Caki2 (cell line): ENCODE measurements around the gene C3. TPM values are rescaled to one million over a fixed set of nuclear protein-coding genes. Genes with fewer than 3 reads are reported as not detected.

Experiments
- DNase-seq: peaks from one replicate; pipeline ENCODE4 v3.0.0-alpha.2; 2015; ENCODE audit warnings: low read depth
- in situ Hi-C: cut with HindIII; loops from 2 replicates; pipeline ENCODE4 v1.10.0; 2016; ENCODE audit warnings: low sequenced_read_pairs, low pct_unique_long_range_greater_than_20kb, mixed read lengths
- total RNA-seq: library from RNA; depleted of rRNA; stranded (reverse); fragments of >200 nt; shearing (Covaris generic); gene quantifications from 2 replicates; pipeline ENCODE4 v1.2.3, GENCODE V29; 2014; ENCODE audit warnings: low replicate concordance

Gene C3
- total RNA-seq, 1 experiment from 2014 or later = 4.0 TPM

DNA sequence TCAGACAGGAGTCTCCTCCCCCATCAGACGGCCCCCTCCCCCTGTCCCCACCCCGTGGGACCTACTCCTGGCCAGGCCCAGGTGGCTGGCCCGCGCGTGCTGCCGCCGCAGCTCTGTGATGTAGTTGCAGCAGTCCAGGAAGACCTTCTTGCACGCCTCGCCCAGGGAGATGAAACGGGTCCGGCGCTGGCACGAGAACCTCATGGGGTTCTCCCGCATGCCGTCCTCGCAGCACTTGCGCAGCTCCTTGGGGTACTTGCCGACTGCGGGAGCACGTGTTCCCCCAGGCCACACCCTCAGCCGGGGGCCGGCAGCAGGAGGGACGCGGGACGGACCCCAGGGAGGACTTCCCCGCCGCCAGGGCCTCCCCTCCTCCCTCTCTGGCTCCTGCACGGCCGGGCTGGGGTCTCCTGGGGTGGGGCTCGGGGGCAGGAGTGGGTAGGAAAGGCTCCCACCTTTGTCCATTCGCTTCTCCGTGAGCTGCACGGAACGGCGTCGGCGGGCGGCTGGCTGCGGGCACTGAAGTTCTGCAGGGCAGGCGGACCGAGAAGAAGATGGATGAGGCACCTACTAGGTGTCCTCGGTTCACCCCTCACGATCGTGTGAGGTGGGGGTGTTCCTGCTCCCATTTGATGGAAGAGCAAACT lies 13.3 kb downstream of the C3 start:
- in situ Hi-C loops = no loop called here
- no peak for DNase-seq

DNA sequence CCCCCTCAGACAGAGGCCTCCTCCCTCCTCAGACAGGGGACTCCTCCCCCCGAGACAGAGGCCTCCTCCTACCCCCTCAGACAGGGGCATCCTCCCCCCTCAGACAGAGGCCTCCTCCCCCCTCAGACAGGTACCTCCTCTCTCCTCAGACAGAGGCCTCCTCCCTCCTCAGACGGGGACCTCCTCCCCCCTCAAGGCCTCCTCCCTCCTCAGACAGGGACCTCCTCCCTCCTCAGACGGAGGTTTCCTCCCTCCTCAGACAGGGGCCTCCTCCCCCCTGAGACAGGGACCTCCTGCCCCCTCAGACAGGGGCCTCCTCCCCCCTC lies 13.9 kb downstream of the C3 start:
- no peak for DNase-seq
- in situ Hi-C loops = no loop called here

DNA sequence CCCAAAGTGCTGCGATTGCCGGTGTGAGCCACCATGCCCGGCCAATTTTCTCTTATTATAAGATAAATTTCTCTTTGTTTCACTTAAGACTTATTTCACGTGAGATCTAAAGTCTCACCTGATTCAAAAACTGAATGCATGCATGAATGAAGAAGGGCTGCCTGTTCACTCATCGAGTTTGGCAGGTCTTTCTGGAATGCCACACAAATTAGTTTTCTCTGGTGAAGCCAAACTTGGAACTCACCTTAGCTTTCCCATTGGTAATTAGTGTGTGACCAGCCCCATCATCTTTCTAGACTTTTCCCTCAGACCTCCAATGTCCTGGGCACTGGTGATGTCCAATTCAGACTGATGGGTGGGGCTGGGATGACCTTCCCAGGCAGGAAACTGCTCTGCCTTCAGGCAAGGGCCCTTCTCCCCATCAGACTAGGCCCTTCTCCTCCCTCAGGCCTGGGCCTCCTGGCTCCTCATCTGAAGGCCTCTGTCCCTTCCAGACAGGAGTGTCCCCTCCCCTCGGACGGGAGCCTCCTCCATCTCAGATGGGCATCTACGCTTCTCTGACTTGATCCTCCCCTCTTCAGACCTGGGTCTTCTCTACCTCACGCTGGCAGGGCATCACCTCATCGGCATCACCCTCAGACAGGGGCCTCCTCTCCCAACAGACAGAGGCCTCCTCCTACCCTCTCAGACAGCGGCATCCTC lies 14.4 kb downstream of the C3 start:
- DNase-seq = no peak
- in situ Hi-C loops = no loop called here

DNA sequence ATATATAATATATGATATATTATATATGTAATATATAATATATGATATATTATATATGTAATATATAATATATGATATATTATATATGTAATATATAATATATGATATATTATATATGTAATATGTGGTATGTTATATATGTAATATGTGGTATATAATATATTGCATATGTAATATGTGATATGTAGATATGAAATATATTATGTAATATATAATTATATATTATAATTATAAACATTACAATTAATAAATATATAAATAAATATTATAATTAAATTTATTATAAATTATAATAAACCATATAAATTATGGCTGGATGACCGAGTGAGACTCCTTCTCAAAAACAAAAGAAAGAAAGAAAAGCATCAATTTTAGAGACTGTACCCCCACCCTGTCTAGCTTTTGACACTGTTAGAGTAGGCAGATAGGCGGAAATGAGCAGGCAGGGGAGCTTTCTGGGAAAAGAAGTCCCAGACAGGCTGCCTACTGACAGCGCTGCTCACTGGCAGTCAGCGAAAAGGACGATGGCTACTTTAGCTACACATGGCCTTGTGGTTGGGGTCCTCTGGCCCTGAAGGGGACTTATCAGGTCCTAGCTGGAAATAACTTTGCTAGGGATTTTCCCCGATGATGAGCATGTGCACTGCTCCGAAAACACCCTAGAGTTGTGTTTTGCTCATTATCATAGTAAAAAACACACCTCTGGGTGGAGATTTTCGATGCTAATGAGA lies 19.7 kb downstream of the C3 start:
- DNase-seq = no peak
- in situ Hi-C loops = no loop called here

DNA sequence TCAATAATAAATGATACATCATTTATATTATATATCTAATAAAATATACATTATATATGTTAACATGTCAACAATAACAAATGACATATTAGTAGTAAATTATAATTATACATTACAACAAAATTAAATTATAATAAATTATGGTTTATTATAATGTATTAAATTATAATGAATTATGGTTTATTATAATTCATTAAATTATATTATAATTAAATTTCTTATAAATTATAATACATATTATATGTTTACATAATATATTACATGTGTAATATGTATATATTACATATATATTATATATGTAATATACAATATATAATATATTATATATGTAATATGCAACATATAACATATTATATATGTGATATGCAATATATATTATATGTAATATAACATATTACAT lies 20.5 kb downstream of the C3 start:
- in situ Hi-C loops = no loop called here
- no peak for DNase-seq

DNA sequence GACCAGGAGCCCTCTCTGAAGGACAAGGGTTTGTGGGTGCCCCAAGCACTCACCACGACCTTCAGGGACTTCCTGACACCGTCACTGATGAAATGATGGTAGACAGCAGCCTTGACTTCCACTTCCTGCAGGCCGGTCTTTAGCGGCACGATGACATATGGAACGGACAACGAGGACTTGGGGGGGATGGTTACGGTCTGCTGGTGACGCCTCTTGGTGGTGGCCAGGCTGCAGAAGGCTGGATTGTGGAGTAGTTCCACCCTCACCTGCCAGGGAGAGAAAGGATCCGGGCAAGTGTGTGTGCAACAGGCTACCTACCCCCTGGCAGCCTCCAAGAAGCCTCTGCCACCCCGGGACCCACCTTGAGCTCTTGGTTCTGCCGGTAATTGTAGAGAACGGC lies 23.2 kb downstream of the C3 start:
- in situ Hi-C loops = no loop called here

DNA sequence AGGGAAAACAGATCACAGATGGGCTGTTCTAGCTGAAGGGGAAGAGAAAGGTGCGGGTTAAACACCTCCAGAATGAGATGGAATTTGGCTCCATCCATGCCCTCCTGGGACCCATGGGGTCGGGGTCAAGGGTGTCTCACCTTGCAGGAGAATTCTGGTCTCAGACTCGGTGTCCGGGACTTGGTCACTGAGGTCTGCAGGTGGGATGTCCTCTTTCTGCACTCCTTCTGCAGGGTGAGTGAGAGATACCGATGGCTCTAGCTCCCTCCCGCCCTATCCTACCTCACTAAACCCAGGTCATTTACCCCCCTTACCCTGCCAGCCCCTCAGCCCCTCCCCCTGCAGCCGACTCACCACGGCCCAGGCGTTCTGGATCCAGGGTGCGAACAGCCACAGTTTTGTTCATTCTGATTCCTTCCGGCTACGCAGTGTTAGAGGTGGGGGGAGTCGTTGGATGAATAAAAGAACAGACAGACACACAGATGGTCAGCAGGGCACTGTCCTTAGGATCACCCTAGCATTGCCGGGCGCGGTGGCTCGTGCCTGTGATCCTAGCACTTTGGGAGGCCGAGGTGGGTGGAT lies 24.1 kb downstream of the C3 start:
- DNase-seq = no peak
- in situ Hi-C loops = no loop called here

More for the DNA sequence above, 23.2 kb downstream of the C3 start:
- no peak for DNase-seq

DNA sequence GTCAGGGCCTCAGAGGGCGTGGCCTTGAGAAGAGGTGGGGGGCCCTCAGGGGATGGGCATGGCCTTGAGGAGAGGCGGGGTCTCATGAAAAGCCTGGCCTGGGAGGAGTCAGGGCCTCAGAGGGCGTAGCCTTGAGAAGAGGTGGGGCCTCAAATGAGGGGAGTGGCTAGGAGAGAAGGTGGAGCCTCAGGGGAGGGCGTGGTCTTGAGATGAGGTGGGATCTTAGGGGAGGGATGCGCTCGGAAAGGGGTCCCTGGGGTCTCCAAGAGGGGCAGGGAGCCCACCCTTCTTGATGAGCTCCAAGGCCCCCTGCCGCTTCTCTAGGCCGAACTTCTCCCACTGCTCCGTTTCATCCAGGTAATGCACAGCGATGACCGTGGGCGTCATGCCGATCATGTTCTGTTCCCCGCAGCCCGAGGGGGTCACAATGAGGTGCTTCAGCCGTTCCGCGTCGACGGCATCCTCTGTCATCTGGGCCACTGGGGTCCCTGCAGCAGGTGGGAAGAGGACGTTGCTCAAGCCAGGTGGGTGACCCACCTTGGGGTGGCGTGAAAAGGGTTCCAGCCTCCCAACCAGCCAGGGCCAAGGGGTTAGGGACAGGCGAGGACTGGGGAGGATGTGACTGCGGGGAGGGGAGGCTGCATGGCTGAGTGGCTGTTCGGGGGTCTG lies 26.2 kb downstream of the C3 start:
- in situ Hi-C loops = no loop called here
- no peak for DNase-seq

DNA sequence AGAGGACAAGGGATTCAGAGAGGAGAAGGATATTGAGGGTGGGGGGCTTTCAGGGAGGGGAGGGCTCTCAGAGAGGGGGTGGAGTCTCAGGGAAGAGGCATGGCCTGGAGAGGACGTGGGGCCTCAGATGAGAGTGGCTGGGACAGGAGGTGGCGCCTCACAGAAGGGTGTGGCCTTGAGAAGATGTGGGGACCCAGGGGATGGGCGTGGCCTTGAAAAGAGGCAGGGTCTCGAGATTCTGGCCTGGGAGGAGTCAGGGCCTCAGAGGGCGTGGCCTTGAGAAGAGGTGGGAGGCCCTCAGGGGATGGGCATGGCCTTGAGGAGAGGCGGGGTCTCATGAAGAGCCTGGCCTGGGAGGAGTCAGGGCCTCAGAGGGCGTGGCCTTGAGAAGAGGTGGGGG lies 26.8 kb downstream of the C3 start:
- peak; percentile 29 for DNase-seq
- in situ Hi-C loops = no loop called here

DNA sequence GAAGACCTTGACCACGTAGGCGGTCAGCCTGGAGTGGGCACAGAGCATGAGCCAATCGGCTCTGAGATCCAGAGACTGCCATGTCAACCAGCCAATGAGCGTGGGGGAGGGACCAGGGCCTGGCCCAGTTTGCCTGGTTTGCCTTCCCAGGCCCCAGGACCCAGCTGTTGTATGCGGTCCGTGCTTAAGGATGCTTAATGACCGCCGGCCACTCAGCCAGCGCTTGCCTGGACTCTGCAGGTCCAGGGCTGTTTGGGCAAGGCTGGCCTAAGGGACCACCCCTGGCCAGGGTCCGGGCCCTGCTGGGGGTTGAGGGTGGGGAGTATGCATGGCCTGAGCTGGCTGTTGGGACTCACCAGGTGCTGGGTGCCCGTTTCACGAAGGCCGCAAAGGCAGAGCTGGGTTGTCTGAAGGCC lies 27.4 kb downstream of the C3 start:
- in situ Hi-C loops = no loop called here
- DNase-seq = no peak

DNA sequence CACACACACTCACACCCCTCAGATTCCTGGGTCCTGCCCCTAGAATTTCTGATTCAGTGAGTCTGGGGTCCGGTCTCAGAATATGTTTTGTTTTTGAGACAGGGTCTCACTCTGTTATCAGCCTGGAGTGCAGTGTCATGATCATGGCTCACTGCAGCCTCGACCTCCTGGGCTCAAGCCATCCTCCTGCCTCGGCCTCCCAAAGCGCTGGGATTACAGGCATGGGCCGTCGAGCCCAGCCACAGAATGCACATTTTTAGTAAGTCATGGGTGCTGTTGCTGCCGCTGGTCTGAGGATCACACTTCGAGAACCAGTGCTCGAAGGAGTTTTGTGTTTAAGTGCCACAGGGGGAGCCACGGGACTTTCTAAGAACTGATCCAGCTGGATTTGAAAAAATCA lies 28.4 kb downstream of the C3 start:
- in situ Hi-C loops = no loop called here
- DNase-seq = no peak

DNA sequence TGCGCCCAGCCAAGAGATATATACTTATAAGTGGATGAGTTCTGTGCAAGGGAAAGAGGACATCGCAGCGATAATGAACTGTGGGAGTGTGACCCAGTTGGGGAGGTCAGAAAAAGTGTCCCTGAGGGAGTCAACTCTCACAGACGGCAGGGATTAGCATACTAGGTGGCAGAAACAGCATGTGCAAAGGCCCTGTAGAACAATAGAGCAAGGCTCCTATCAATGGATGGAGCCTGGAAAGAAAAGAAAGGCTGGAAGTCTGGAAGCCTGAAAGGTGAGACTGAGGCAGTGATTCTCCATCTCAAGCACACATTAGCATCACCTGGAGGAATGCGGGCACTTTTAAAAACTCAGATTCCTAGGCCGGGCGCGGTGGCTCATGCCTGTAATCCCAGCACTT lies 29.1 kb downstream of the C3 start:
- DNase-seq = no peak
- in situ Hi-C loops = no loop called here

DNA sequence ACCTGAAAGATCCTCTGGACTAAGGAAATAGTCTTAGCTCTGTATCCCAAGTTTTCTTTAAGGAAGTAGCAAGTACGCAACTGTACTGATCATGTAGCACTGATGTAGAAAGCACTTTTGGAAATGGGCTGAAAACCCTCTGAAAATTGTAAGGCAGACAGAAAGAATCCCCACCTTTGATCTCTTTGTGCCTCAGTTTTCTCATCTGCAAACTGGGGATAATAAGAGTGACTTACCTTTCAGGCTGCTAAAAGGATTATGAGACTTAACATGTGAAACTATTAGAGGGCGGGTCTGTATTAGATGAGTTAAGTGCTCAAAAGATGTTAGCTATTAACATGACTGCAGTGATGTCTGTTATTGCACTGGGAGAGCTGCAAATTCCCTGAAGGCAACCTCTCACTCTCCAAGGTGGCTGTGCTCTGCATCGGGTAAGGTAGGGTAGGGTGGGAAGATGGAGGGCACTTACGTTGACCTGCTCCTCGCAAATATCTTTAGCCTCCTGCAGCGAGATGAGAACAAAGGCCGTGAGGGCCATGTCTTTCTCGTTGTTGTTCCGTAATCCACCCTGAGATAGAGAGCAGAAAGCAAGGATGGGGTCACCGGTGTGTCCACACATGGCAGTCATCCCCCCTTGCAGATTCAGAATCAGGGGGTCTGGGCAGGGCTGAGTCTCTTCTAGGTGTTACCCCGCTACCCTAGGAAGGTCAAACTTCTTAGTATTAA lies 30.1 kb downstream of the C3 start:
- no peak for DNase-seq
- in situ Hi-C loops = no loop called here

DNA sequence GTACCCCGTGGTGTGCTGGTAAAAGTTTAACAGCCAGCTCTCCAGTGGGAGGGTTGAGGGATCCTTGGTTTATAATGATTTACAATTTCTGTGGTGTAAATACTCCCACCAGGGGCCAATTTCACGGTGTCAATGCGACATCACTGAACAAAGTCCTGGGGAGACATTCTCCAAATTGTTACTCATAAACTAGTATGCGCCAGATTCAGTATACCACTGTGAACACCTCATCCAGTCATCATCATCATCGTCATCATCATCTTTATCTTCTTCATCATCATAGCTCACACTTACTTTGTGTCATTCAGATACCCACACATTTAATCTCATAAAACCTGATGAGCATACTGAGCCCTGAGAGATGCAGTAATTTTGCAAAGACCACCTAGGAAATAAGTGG lies 33.3 kb downstream of the C3 start:
- no peak for DNase-seq
- in situ Hi-C loops = no loop called here

DNA sequence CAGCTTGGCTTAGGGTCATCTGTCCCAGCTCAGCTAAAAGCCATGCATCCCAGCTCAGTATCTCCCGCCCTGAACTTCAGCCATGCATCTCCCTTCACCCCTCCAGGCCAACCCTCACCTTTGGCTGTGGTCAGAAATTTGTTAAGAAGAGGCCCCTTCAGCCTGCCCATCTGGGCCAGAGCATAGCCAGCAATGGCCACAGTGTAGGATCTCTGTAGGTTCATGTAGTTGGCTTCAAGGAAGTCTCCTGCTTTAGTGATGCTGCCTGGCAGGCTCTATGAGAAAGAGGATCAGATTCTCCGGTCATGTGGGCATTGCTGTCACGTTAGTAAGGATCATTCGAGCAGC lies 33.8 kb downstream of the C3 start:
- in situ Hi-C loops = no loop called here
- DNase-seq = no peak

DNA sequence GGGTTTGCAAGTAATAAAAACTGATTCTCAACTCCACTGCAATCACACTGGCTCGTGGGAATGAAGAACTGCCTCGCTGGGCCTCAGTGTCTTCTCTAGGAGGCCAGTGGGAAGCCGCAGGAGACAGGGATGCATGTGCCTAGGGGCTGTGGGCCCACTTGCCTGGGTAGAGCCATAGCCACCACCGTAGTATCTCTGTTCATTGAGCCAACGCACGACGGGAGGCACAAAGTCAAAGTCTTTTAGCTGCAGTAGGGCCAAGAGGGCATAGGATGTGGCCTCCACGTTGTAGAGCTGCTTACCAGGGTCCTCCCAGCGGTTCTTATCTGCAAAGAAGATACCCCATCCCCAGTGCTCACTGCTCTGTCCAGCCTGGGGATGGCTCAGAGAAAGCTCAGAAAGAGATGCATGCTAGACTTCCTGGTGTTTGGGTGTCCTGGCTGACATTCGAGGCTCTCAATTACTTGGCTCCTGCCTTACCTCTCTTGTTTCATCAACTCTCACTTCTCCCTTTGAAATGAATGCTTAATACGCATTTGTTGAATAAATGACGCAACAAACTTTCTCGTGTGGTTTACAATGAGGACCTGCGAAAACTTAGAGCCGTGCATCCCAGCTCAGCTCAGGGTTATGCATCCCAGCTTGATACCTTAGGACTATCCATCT lies 34.4 kb downstream of the C3 start:
- no peak for DNase-seq
- in situ Hi-C loops = no loop called here

DNA sequence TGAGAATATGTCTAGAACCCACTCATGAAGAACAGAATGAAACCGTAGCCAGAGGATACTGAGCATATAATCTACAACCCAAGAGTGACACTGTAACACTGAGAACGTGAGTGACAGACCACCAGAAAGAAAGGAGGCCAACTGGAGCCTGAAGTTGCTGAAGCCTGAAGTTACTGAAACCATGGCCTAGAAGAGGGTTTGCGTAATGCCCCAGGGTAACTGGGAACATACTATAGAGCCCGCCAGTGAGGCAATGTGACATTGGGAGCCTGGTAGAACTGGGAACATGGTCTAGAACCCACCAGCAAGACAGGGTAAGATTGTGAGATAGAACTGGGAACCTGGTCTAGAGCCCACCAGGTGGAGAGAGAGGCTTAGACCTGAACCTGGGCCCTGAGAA lies 35.0 kb downstream of the C3 start:
- in situ Hi-C loops = no loop called here
- no peak for DNase-seq

DNA sequence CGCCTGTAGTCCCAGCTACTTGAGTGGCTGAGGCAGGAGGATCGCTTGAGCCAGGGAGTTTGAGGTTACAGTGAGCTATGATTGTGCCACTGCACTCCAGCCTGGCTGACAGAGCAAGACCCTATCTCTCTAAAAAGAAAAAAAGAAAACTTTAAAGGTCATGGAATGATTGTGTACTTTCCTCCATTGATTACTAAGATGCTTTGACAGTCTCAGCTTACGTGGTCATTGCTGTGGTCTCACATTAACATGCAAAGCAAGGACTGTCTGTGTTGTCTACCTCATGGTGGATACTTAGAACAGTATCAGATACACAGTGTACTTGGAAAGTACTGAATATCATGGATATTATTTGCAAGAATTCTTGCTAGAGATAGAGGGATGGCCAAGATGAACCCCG lies 36.5 kb downstream of the C3 start:
- in situ Hi-C loops = no loop called here

More for the DNA sequence above, 36.5 kb downstream of the C3 start:
- DNase-seq = no peak
